ENCODE data around the gene C19orf33.
A peak's percentile ranks its signal among the peaks of the same experiment; 100 is the strongest.

The C19orf33 gene

DNA sequence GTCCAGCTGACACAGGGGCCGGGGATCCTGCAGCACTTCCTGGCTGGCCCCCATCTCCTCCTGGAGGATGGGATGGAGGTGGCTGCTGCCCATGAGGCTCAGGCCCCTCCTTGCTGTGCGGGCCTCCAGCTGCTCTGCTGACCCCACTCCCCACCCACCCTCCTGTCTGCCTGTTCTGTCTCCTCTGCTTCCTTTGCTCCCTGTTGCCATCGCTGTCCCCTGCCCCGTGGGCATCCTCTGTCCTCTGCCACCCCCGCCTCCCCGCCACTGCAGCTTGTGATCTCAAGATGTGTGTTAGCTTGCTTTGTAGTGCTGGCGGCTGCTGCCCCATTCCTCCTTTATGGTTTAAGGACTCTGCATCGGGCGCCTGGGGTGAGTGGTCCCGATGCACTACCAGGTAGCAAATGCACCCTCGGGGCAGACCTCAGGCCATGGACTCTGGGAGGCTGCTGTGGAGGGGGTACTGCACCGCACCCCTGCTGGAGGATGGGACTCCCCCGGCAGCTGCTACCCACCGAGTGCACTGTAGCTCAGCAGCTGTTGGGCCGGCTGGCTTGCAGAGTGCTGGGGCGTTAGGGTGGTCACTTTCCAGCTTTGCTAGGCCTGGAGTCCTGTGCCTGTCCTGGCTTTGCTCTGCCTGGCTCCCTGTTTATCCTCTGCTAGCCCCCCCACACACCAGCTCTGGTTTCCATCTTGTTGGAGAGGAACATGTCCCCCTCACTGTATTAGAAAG lies 15.8 kb upstream of the C19orf33 start:
- no peak for DNase-seq (ENCODE audit: low read depth)
- TF ChIP-seq, protein P1, sequence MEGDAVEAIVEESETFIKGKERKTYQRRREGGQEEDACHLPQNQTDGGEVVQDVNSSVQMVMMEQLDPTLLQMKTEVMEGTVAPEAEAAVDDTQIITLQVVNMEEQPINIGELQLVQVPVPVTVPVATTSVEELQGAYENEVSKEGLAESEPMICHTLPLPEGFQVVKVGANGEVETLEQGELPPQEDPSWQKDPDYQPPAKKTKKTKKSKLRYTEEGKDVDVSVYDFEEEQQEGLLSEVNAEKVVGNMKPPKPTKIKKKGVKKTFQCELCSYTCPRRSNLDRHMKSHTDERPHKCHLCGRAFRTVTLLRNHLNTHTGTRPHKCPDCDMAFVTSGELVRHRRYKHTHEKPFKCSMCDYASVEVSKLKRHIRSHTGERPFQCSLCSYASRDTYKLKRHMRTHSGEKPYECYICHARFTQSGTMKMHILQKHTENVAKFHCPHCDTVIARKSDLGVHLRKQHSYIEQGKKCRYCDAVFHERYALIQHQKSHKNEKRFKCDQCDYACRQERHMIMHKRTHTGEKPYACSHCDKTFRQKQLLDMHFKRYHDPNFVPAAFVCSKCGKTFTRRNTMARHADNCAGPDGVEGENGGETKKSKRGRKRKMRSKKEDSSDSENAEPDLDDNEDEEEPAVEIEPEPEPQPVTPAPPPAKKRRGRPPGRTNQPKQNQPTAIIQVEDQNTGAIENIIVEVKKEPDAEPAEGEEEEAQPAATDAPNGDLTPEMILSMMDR (IDR thresholded peaks at IDR 0.05; ENCODE audit: control insufficient read depth, extremely low read depth, insufficient read depth), result no peak
- no peak overlapping the region for H3K4me3 ChIP-seq (ENCODE audit: low read depth, low read length)

DNA sequence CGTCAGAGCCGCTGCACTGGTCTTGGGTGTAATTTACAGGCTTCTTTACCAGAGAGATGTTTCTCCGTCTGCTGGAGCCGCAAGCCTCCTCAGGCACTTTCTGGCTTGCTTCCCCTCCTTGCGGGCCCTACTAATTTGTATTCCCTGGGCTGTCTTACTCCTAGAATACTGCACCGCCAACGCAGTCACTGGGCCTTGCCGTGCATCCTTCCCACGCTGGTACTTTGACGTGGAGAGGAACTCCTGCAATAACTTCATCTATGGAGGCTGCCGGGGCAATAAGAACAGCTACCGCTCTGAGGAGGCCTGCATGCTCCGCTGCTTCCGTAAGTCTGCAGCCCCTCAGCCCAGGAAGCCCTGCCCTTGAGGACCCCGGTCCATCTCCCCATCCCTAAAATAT lies 14.1 kb upstream of the C19orf33 start:
- H3K4me3 ChIP-seq (ENCODE audit: low read depth, low read length), result no peak overlapping the region
- no peak for DNase-seq (ENCODE audit: low read depth)
- TF ChIP-seq, protein P1 (IDR thresholded peaks at IDR 0.05; ENCODE audit: control insufficient read depth, extremely low read depth, insufficient read depth), result no peak

DNA sequence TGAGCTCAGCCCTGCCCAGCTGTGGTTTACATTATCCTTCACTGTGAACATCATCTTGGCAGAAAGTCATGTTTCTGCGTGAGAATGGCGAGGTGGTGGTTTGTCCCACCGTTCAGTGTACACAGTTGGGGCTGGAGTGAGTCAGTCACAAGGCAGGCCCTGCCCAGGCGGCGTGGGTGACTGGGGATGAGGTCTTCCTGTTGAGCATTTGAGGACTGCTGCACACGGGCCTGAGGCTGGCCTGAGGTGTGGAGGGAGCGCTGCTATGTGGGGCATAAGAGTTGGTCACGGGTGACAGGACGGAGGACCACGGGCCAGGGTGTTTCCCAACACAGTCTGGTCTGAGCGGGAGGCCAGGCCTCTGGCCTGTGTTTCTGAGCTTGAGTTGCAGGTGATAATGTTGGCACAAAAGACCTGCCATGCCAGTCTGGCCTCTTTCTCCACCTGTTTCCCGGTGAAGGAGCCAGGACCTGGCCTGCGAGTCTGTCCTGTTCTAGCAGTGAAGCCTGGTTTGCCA lies 13.4 kb upstream of the C19orf33 start:
- peak; percentile 97 for DNase-seq (ENCODE audit: low read depth)
- TF ChIP-seq, protein P1 (IDR thresholded peaks at IDR 0.05; ENCODE audit: control insufficient read depth, extremely low read depth, insufficient read depth), result no peak
- H3K4me3 ChIP-seq (ENCODE audit: low read depth, low read length), result peak overlapping the region; percentile 26

DNA sequence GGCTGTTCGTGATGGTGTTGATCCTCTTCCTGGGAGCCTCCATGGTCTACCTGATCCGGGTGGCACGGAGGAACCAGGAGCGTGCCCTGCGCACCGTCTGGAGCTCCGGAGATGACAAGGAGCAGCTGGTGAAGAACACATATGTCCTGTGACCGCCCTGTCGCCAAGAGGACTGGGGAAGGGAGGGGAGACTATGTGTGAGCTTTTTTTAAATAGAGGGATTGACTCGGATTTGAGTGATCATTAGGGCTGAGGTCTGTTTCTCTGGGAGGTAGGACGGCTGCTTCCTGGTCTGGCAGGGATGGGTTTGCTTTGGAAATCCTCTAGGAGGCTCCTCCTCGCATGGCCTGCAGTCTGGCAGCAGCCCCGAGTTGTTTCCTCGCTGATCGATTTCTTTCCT lies 12.2 kb upstream of the C19orf33 start:
- no peak overlapping the region; the same call in none of the 2 replicates for H3K4me3 ChIP-seq (ENCODE audit: low read depth, low read length)
- TF ChIP-seq, protein P1 (IDR thresholded peaks at IDR 0.05; ENCODE audit: control insufficient read depth, extremely low read depth, insufficient read depth), result peak; percentile 30; the same call in 1 of the 2 replicates

DNA sequence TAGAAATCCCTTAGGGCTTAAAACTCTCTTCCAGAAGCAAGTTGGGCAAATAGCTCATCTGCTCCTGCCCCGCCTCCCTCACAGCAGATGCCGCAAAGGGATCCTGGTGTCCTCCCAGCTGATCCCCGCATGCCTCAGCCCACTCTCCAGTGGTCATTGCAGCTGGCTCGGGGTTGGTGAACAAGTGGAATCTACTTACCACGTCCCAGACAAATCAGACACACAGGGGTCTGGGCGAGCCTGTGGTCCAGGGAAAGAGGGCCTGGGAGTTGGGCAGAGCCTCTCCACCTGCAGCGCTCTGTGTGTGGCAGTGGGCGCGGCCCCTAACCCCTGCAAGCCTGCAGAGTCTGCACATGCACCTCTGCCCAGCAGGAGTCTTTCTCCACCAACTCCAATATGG lies 10.8 kb upstream of the C19orf33 start:
- no peak for DNase-seq (ENCODE audit: low read depth)
- TF ChIP-seq, protein P1 (IDR thresholded peaks at IDR 0.05; ENCODE audit: control insufficient read depth, extremely low read depth, insufficient read depth), result no peak

More for the DNA sequence above, 12.2 kb upstream of the C19orf33 start:
- DNase-seq (ENCODE audit: low read depth), result no peak

DNA sequence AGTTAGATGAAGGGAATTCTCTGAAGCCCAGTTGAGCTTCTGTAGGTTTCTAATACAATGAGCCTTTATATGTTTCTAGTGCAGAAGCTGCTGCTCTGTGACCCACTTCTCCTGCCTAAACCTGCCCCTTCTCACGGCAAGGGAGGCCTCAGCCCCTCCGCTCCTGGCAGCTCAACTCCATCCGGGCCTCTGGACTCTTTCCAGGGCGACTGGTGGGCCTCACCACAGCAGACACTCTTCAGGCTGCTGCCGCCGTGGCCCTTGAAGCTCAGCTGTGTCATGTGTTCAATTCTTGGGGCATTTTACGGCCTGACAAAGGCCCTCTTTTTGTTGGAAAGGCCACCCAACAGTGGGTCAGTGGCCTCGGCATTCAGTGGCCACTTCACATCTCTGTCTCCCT lies 10.0 kb upstream of the C19orf33 start:
- TF ChIP-seq, protein P1 (IDR thresholded peaks at IDR 0.05; ENCODE audit: control insufficient read depth, extremely low read depth, insufficient read depth), result no peak
- no peak overlapping the region for H3K4me3 ChIP-seq (ENCODE audit: low read depth, low read length)
- no peak for DNase-seq (ENCODE audit: low read depth)

More for the DNA sequence above, 10.8 kb upstream of the C19orf33 start:
- H3K4me3 ChIP-seq (ENCODE audit: low read depth, low read length), result no peak overlapping the region
